Activated naive CD8-positive, alpha-beta T cell (primary cell): Measurements from ENCODE around the gene STX2.

Experiments
- H3K27ac Mint-ChIP-seq: one replicate; pipeline ENCODE4 v1.8.0; 2021; ENCODE audit warnings: mixed read lengths
- H3K27me3 Mint-ChIP-seq: one replicate; pipeline ENCODE4 v1.8.0; 2021; ENCODE audit warnings: mixed read lengths
- H3K36me3 Mint-ChIP-seq: one replicate; pipeline ENCODE4 v1.8.0; 2021; ENCODE audit warnings: mixed read lengths
- H3K4me1 Mint-ChIP-seq: one replicate; pipeline ENCODE4 v1.8.0; 2021; ENCODE audit warnings: low read depth, mixed read lengths
- H3K4me3 Mint-ChIP-seq: one replicate; pipeline ENCODE4 v1.8.0; 2021; ENCODE audit warnings: mild to moderate bottlenecking, mixed read lengths
- H3K9me3 Mint-ChIP-seq: one replicate; pipeline ENCODE4 v1.8.0; 2021; ENCODE audit warnings: low read depth, mixed read lengths

STX2 gene

DNA sequence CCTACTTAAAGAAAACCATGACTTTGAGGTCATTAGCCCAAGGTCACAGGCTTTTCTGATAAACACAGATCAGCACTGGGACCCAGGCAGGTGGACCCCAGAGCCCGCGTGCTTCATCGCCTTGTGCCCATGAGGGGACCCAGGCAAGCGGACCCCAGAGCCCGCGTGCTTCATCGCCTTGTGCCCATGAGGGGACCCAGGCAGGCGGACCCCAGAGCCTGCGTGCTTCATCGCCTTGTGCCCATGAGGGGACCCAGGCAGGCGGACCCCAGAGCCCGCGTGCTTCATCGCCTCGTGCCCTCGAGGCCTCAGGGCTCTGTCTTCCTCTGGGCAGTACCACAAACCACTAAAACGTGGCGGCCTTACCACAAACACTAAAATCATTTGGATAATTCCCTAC is 31.7 kb downstream of the STX2 start:
- Mint-ChIP-seq H3K4me1 (no peaks in the 10 kb centered on the region), H3K36me3 (peaks cover 34% of the 10 kb centered on the region), H3K4me3 (no peak overlapping the region), H3K27ac (no peak overlapping the region), H3K27me3 (no peaks in the 10 kb centered on the region), H3K9me3 (no peaks in the 10 kb centered on the region)

DNA sequence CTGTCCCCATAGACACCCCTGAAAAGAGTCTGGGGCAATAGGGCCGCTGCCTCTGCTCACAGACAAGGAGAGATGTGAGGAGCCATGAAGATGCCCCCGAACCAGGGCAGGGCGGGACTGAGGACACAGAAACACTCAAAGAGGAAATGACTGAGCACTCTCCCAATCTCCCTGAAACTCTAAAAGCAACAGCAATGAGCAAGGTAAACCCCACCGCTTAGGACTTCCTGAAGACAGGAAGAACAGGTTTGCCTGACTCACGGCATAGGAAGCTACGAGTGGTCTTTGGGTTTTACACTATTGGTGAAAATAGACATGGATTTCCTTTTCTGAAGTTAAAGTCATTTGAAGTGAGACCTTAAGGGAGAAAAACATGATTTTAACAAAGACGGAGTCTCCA is 32.5 kb downstream of the STX2 start:
- Mint-ChIP-seq H3K9me3 (no peaks in the 10 kb centered on the region), H3K36me3 (peaks cover 34% of the 10 kb centered on the region), H3K4me1 (no peaks in the 10 kb centered on the region), H3K27ac (no peak overlapping the region), H3K4me3 (no peak overlapping the region), H3K27me3 (no peaks in the 10 kb centered on the region)

DNA sequence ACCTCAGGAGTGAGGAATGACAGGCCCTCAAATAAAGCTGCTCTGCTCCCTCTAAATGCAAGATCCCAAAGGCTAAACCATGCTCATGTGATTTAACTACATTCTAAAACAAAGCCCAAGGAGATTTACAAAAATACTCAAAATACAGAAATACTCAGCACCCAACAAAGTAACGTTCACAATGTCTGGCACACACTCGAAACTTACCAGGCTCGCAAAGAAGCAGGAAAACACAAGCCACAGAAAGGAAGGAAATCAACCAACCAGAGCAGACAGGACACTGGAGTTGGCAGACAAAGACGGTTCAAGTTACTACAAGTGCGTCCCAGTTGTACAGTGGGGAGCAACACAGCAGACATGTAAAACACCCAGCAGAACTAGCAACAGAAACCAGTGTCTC is 33.4 kb downstream of the STX2 start:
- peaks cover 38% of the 10 kb centered on the region for H3K36me3 Mint-ChIP-seq
- no peaks in the 10 kb centered on the region for H3K27me3 Mint-ChIP-seq
- no peaks in the 10 kb centered on the region for H3K4me1 Mint-ChIP-seq
- H3K9me3 Mint-ChIP-seq = no peaks in the 10 kb centered on the region
- H3K27ac Mint-ChIP-seq = no peak overlapping the region
- no peak overlapping the region for H3K4me3 Mint-ChIP-seq

DNA sequence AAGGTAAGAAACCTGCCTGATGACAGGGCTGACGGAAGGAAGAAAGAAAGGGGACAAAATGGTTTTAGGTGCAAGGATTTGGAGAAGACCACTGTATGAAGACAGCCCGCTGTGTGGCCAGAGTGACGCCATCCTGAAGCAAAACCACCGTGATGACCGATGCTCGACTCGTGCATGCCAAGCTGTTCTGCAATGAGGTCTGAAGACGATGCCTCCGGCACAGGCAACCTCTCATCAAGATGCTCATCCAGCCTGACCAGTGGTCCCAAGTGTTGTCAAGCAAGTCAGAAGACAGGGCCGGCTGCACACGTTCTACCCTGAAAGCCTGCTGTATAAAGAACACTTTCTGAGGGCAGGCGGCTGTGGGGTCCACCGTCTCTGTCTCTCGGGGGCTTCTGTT is 34.8 kb downstream of the STX2 start:
- H3K9me3 Mint-ChIP-seq = no peaks in the 10 kb centered on the region
- no peak overlapping the region for H3K4me3 Mint-ChIP-seq
- H3K4me1 Mint-ChIP-seq = no peaks in the 10 kb centered on the region
- H3K27ac Mint-ChIP-seq = no peak overlapping the region
- peaks cover 44% of the 10 kb centered on the region for H3K36me3 Mint-ChIP-seq
- no peaks in the 10 kb centered on the region for H3K27me3 Mint-ChIP-seq

DNA sequence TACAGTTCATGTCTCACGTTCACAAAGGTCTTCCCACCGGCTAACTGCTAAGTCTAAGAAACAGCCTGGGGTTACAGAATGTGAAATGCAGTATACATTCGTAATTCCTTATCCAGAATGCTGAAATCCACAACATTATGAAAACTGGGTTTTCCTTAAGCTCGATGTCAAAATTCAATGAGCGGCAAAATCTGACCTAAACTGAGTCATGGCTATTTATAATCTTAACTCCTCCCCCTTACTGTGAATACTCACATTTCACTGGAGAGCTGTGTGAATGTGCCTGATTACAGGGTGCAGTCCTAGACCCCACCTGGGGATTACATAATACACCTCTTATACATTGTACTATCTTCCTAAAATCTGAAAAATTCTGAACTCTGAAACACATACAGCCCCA is 35.3 kb downstream of the STX2 start:
- Mint-ChIP-seq H3K27me3 (no peaks in the 10 kb centered on the region), H3K9me3 (no peaks in the 10 kb centered on the region), H3K27ac (no peak overlapping the region), H3K36me3 (peaks cover 46% of the 10 kb centered on the region), H3K4me1 (no peaks in the 10 kb centered on the region), H3K4me3 (no peak overlapping the region)

DNA sequence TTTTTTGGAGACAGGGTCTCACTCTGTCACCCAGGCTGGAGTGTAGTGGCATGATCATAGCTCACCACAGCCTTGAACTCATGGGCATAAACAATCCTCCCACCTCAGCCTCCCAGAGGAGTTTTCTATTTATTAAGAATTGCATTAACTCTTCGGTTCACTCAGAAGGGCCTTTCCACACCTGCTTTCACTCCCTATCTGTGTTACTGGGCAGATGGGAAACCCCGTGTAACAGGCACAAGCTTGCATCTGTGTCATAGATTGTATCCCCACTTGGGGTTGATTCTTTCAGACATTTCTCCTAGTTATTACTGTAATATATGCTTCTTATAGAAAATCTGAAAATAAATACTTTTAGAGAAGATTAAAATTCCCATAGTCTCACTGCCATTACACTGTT is 38.7 kb downstream of the STX2 start:
- Mint-ChIP-seq H3K9me3 (no peaks in the 10 kb centered on the region), H3K36me3 (peaks cover 36% of the 10 kb centered on the region), H3K27me3 (no peaks in the 10 kb centered on the region), H3K4me3 (no peak overlapping the region), H3K27ac (no peak overlapping the region), H3K4me1 (peaks cover 8% of the 10 kb centered on the region)

DNA sequence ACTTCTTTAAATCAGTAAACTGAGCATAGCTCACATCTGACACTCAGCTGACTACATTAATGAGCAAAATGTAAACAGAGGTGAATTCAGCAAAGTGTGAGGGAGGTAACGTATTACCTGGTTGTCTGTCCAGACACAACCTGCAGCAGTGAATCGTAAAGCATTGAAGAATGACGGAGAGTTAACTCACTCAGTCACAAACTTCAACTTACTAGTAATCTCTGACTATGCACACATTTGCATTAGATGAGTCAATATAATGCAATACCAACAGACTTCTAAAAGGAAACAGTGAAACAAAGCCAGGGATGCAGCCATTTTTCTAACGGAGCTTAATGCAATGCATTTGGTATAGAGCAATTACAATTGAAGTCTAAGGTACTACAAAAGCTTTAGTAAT is 40.0 kb downstream of the STX2 start:
- peaks cover 32% of the 10 kb centered on the region for H3K36me3 Mint-ChIP-seq
- no peaks in the 10 kb centered on the region for H3K9me3 Mint-ChIP-seq
- H3K4me1 Mint-ChIP-seq = peaks cover 8% of the 10 kb centered on the region
- no peak overlapping the region for H3K4me3 Mint-ChIP-seq
- no peak overlapping the region for H3K27ac Mint-ChIP-seq
- no peaks in the 10 kb centered on the region for H3K27me3 Mint-ChIP-seq

DNA sequence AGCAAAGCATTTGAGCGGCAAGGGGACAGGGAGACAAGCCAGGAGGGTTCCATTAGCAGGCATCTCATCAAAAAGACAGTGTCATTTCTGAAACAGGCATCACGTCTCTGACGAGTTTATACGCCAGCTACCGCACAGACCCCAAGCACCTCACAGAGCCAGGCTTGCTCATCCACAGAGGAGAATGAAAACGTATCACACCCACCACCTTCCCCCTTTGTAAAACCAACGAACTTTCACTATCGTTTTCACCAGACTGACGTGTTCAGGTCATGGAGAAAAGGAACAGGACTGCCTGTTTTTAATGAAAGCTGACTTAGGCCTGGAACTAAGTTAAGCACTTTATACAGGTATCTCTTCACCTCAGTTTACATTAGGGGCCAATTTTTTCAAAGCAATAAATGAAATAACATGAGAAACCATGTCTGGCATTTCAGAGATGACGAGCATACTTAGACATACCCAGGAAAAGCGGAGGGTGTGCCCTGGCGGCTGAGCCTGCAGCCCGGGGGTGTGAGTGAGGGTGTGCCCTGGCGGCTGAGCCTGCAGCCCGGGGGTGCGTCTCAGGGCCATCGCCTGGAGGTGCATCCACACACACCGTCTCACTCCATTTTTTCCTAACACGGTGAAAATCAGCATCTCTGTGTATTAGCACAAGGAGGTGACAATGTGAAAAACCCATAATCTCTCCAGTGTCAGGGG is 41.9 kb downstream of the STX2 start:
- Mint-ChIP-seq H3K4me1 (peaks cover 8% of the 10 kb centered on the region), H3K9me3 (no peaks in the 10 kb centered on the region), H3K27ac (peak overlapping the region; percentile 73), H3K36me3 (peaks cover 25% of the 10 kb centered on the region), H3K27me3 (no peaks in the 10 kb centered on the region), H3K4me3 (peak overlapping the region; percentile 57)

DNA sequence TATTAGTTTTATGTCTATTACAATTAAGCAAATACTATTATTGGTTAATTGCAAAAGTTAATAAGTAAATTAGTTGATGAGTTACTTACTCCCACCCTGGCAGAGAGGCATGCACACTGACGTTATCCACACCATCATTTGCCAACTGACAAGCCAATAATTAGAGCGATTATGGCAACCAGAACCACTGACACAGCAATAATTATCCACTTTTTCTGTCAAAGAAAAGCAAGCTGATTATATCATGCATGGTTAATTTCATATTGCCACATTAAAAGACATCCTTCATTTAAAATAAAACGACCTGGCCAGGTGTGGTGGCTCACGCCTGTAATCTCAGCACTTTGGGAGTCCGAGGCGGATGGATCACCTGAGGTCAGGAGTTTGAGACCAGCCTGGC is 43.1 kb downstream of the STX2 start:
- H3K27me3 Mint-ChIP-seq = no peaks in the 10 kb centered on the region
- no peak overlapping the region for H3K4me3 Mint-ChIP-seq
- H3K4me1 Mint-ChIP-seq = peaks cover 8% of the 10 kb centered on the region
- H3K36me3 Mint-ChIP-seq = peaks cover 23% of the 10 kb centered on the region
- no peaks in the 10 kb centered on the region for H3K9me3 Mint-ChIP-seq
- H3K27ac Mint-ChIP-seq = no peak overlapping the region

DNA sequence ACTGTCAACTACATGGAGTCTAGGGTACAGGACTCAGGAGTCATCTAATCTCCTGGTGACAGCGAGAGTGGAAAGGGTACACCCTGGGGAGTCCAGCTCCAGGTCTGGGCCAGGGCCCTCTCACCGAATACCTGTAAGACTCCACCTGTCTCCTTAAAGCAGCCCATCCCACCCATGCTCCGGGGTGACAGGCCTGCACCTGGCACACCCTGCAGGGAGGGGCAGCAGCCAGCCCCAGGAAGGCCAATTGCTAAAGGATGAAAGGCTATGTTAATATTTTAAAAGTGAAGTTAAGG is 45.5 kb downstream of the STX2 start:
- H3K27ac Mint-ChIP-seq = no peak overlapping the region
- H3K27me3 Mint-ChIP-seq = no peaks in the 10 kb centered on the region
- no peaks in the 10 kb centered on the region for H3K9me3 Mint-ChIP-seq
- peaks cover 8% of the 10 kb centered on the region for H3K4me1 Mint-ChIP-seq
- no peak overlapping the region for H3K4me3 Mint-ChIP-seq
- H3K36me3 Mint-ChIP-seq = peaks cover 14% of the 10 kb centered on the region

DNA sequence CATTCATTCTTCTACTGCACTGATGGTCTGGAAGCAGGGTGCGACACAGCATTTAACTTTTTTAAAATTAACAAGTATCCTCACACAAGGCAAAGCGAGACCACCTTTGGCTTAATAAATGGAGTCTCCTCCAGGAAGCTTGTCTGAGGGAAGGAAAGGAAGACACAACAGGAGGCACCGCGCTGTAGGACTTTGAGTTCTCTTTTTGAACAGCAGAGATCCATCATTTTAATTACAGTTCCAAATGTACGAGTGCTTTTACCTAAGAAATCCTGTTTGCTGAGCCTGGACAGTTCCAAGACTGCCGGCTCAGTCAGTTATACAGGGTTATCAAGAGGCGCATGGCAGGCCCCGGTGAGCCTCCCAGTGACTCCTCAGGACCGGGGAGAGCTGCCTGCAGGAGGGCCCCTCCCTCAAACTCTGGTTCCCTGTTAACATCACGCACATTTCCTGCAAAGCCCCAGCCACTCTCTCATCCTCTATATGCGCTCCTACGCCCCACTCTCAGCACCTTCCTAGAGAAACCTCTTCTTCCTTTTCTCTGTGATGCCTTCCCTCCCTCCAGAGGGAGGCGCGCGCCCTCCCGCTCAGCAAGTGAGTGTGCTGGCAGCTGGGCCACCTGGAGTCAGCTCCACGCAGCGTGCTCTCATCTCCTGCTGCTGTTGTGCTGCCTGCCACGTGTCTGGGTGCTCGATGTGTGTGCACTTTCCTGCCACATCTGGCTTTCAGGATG is 46.1 kb downstream of the STX2 start:
- Mint-ChIP-seq H3K27me3 (no peaks in the 10 kb centered on the region), H3K4me3 (no peak overlapping the region), H3K36me3 (peaks cover 15% of the 10 kb centered on the region), H3K27ac (no peak overlapping the region), H3K9me3 (no peaks in the 10 kb centered on the region), H3K4me1 (peaks cover 8% of the 10 kb centered on the region)

DNA sequence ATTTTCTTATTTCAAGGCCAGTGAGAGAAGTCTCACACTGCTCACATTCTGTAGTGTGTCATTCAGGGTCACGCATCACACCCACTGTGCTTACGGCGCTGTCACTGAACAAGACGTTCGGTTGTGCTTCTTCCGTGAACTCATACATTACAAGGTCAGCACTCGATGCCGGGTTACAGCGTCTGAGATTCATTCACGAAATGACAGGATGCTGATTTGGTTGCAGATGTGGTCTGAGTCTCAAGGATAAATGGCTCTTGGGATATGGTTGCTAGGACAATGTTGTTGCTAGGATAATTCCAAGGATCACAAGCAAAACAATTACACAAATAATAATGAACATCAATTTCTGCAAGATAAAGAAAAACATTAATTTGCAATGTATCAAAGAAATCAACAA is 47.4 kb downstream of the STX2 start:
- Mint-ChIP-seq H3K27ac (no peak overlapping the region), H3K36me3 (peaks cover 12% of the 10 kb centered on the region), H3K27me3 (no peaks in the 10 kb centered on the region), H3K4me1 (peaks cover 2% of the 10 kb centered on the region), H3K9me3 (no peaks in the 10 kb centered on the region), H3K4me3 (no peak overlapping the region)

DNA sequence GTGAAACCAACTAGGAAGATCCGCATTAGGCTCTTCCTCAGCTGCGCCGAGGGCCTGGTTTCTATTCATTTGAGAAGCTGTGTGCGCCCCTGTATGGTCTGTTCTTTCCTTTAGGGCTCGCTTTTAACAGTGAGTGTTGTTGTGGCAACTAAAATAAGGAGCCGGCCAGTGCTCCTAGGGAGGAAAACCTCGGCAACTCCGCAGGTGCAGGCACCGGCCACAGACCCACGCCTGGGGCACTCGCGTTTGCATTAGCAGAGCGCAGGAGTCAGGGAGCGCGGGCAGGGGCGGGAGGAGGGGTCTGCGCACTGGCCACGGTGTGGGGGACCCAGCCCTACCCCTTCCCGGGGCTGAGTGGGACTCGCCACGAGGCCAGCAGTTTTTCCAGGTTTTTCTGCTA is 50.5 kb downstream of the STX2 start:
- Mint-ChIP-seq H3K9me3 (peaks cover 8% of the 10 kb centered on the region), H3K36me3 (peaks cover 25% of the 10 kb centered on the region), H3K4me1 (no peaks in the 10 kb centered on the region), H3K27ac (no peak overlapping the region), H3K27me3 (no peaks in the 10 kb centered on the region), H3K4me3 (no peak overlapping the region)

DNA sequence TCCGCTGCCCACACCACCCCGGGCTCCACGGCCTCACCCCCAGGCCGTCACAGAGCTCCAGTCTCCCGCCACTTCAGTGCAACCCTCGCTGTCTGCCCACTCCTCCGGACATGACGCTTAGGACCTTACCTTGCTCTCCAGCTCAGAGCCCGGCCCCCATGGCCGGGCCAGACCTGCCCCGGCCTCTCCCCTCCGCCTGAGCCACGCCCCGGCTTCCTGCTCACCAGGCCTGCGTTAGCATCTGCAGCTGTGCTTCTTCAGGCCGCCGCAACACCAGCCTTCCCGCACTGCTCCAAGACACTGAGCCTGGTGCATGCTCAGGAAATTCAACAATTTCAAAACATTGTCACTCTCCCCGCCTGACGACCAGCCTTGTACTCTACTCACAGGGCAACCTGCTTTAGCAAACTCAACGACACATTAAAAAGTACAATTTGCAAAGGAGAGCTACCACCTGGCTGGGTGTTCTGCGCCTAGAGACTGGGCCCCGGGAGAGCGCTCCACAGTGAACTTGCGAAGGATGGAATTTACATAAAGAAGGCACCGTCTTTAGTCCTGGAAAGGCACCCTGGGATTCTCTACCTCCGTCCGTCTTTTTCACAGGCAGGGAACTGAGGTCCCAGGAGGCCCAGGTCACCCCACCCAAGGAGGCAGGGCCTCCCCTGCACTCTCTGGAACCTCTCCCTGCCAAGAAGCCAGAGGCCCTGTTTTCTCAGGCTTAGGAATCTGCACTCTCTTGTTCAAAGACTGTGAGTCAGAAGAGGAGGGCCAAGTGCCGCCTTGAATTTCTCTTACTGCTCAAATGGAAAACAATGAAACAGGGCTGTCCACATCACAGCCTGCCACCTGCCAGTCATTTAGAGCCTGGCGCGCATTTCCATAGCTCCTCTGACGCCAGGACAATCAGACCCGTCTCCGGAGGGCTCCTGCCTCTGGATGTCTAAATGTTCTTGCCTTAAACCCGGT is 51.3 kb downstream of the STX2 start:
- no peaks in the 10 kb centered on the region for H3K4me1 Mint-ChIP-seq
- peaks cover 8% of the 10 kb centered on the region for H3K9me3 Mint-ChIP-seq
- no peaks in the 10 kb centered on the region for H3K27me3 Mint-ChIP-seq
- H3K36me3 Mint-ChIP-seq = peaks cover 30% of the 10 kb centered on the region
- no peak overlapping the region for H3K4me3 Mint-ChIP-seq
- no peak overlapping the region for H3K27ac Mint-ChIP-seq

DNA sequence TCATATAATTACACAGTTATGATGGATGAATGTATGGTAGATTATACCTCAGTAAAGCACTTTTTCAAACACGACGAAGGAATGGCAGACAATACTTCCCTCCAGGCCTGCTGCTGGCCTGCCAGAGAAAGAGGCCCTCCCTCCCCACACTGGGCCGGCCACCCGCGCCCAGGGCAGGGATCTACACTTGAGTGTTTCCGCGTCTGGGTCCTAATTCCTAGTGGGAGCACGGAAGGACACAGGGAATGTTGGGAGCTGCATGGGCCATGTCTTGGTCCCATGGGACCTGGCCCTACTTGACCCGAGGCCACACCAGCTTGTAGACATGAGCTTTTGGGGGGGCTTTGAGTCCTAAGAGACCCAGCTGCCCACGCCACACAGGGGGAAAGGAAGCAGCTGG is 52.0 kb downstream of the STX2 start:
- no peaks in the 10 kb centered on the region for H3K4me1 Mint-ChIP-seq
- no peak overlapping the region for H3K4me3 Mint-ChIP-seq
- no peaks in the 10 kb centered on the region for H3K27me3 Mint-ChIP-seq
- peaks cover 8% of the 10 kb centered on the region for H3K9me3 Mint-ChIP-seq
- no peak overlapping the region for H3K27ac Mint-ChIP-seq
- peaks cover 31% of the 10 kb centered on the region for H3K36me3 Mint-ChIP-seq
